Hematopoietic multipotent progenitor cell treated with erythropoietin and hydrocortisone succinate and interleukin-3 and kit ligand, for 6 days (in vitro differentiated cells): ENCODE data around the gene COX7A2.

Experiments used
- DNase-seq: peaks from one replicate; pipeline ENCODE4 v3.0.0-alpha.2; 2015

The COX7A2 gene, protein sequence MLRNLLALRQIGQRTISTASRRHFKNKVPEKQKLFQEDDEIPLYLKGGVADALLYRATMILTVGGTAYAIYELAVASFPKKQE

DNA sequence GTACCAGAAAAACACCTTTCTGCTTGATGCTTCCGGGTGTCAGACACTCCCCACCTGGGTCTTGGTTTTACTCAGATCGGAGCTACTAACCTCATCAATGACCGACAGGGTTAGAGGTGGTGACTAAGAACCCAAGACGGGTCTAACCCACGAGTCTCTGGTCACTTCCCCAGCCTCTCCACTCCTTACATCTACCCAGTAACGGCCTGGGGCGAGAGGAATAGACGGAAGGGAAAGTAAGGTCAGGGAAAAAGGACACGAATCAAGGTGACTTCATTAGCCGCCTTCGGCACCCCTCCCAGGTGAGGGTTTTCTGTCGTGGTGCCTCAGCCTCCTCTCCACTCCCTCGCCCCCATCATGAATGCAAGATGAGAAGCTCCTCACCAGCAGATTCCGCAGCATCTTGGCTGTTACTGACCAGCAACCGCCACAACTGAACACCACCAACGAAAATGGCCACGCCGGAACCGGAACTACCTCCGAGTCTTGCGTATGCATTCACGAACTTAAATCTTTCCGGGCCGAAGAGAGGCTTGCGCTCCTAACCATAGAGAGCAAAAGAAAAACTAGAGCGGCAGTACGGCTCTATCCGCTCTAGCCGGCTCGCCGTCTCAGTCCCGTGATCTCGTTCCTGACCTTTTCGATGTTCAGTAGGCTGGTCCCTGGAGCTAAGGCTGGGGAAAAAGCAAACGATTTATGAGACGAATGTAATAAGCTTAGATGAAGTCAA, at the start of gene COX7A2:
Gene COX7A2 (minus strand): TSS at position 469 of the 730 bp plus-strand sequence. CDS start 67 bp downstream, at position 402.
- peak; percentile 99 for DNase-seq

DNA sequence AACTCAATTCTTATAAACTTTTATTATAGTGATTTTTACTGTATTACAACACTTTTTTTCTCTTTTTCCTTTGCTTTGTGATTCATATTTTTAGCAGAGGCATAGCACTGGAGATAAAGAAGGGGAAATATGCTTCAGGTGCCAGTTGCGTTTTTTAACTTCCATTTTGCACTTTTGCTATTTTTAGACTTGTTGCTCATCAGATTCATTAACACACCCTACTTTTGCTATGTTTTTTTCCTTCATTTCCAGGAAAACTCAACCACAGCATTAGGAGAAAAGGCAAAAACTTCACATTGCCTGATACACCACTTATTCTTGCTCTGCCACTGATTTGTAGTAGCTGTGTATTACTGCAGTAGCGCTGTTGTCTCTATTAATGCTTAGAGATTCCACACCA, 49.0 kb upstream of the COX7A2 start:
- DNase-seq, result no peak

DNA sequence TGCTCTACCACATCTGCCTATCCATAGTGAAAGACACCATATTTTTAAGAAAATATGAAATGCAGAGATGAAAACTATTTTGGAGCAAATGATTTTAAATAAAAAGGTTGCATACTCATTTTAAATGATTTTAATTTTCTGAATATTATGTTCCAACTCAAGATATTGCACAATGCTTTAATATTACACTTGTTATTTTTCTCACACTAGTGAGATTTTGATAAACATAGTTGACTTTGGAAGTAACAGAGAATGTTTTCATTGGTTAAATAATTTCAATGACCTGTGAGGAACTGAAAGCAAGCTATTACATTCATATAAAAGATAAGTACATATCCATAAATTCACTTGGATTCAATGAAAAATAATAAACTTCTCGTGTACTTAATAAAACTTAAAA, 48.1 kb upstream of the COX7A2 start:
- no peak for DNase-seq

DNA sequence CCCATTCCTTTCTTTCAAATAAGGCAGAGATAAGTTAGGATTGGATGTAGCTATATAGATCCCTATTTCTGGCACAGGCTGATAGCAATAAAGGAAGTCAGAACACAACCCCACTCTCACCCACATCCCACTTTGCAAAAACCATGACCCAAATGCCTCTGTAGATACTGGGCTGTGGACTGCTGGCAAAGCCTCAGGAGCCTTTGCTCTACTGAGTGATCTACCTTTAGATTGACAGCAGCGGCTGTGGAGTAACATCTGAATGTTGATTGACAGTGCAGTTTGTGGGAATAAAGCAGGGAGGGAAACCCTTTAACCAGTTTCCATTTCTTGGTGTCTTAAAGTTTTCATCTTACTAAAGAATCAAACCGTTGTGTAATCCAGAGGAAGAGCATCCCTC, 47.7 kb upstream of the COX7A2 start:
- no peak for DNase-seq

DNA sequence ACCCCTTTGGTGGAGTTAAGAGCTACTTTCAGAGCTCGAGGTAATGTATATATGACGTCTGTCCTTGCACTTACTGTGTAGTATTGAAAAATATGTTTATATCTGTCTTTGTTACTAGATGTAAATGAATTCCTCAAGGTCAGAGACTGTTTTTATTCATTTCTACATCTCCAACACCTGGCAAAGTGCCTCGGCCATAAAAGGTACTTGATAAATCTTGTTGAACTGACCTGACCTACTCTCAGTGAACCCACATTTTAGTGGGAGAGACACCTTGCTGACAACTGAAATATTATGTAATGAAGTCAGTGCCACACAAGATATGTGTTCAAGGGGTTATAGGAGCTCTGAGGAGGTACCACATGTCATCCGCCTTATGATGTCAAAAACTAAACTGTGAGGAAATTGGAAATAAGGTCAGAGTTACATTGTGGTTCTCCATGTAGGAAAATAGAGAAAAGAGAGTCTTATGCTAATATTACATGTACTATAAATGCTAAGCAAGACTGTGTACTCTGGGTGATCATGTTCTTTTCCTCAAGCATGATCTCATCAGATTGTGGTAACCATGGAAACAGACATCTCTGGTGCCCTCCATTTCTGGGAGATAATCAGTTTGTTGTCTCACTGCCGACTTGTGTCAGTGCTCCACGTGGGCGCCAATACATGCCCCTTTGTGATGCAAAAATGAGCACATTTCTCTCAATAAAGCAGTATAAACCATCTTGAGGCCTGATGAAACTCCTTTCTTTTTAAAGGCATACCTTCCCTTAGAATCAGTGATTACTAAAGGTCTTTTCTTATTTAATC, 46.7 kb upstream of the COX7A2 start:
- no peak for DNase-seq

DNA sequence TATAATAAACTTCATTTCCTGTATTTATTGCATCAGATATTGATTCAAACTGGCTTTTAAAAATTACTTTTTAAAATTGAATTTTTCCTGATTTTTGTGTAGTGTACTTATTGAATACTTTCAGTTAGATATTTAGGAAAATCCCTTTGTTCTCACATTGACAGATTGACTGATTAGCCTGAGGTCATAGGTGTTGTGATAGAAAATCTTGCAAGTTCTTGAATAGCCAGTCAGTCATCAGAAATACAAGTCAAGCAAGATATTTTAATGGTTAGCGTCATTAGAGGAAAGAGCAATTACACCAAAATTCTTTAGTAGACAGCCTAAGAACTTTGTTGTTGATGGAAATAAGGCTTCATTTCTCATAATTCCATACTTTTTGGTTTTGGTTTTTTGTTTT, 44.4 kb upstream of the COX7A2 start:
- DNase-seq, result no peak

DNA sequence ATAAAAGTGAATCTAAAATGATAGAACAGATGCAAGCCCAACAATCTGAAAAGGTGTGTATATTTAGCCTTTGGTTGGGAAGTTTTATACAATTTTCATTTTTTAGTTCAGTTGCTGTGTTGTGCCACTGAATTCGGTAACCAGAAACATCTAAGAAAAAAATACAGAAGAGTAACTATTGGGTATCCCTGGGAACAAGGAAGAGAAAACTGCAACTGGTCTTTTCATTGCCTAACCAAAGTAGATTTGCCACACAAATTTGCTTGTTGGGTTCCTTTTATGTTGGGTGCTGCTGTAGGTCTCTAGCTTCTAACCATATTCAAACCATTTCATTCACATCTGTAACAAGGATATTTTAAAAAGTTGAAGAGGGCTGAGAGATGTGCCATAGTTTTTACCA, 43.8 kb upstream of the COX7A2 start:
- no peak for DNase-seq

DNA sequence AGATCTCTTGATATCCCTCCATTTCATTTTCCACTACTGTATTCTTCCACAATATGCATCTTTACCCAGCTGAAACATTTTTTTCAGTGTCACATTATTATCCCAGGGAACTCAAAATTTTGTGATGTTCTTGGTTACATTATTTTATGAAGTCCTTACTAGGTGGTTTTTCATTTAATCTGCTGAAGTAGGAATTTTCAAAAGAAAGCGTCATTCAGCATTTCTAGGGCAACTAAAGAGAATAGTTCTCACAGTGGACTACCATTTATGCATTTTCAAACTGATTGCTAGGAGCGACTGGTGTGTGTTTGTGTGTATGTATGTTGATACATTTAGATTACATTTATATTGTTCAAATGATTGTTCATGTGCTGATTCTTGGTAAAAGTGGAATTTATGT, 43.4 kb upstream of the COX7A2 start:
- no peak for DNase-seq

DNA sequence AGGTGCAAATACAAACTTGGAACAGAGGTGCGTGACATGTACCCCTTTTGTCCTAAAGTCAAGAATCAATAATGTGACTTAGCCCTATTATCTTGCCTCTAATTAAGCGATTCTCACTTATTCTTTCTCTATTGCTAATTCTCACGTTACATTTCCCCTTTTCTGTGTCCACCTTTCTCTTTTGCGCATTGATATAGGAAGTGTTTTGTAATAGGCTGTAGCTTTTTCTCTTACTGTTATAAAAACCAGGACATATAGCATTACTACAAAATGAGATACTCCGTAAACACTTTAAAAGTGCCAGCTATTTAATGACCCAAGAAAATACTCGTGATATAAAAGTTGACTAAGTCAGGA, 41.7 kb upstream of the COX7A2 start:
- no peak for DNase-seq

DNA sequence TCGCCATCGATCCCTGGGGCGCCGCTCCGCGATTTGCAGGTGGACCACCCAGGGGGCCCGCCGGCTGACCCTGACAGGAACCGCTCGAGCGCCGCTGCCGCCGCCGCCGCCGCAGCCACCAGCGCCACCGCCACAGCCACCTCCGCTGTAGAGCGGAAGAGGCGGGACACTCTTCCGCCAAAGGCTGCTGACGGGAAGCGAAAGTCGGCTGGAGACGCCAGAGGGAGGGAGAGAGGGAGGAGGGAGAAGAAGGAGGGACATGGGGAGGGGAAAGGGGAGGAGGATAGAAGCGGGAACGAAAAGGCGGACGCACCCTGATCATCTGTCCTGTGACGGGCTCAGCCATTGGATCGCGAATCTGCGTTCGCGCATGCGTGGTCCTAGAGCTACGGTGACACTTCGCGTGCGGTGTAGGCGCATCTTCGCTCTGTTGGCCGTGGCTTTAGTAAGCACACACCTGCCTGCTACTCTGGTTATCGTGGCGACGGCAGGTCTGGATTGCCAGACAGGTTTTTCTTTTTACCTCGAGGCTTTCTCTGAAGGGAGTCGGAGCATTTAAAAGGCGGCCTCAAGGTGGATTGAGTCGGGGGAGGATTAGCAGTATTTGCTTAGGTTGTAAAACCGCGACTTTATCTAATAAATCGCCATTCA, 41.2 kb upstream of the COX7A2 start, which contains the start of gene TMEM30A:
Gene TMEM30A (minus strand): TSS at position 161 of the 651 bp plus-strand sequence. CDS start 154 bp downstream, at position 7.
- peak; percentile 99 for DNase-seq

DNA sequence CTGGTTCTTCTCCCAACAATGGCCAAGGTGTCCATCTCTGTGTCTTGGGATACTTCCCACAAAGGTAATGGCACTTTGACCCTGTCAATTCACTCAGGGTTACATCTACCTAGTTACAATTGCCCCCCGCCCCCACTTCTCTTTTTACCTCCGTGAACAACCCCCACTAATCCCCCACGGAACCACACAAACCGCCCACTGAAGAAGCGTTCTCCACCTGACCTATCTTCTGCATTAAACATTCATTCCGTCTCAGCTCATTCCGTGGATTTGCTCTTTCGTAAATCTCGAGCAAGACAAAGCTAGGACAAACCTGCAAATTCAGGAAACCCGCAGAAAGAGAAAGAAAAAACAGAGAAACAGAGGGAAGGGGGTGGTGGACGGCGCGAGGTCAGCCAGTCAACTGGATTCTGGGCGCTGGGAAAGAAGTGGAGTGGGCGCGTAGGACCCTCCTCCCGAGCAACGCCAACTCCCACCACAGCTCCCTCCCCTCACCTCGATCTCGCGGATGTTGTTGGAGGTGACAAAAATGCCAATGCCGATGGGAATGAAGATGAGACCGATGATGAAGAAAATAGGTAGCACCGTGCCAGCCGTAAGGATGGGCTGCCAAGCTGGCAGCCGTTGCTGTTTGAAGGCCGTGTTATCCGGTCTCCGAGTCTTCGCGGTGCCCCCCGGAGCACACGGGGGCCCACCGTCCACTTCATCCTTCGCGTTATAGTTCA, 40.5 kb upstream of the COX7A2 start:
- DNase-seq, result peak; percentile 35

DNA sequence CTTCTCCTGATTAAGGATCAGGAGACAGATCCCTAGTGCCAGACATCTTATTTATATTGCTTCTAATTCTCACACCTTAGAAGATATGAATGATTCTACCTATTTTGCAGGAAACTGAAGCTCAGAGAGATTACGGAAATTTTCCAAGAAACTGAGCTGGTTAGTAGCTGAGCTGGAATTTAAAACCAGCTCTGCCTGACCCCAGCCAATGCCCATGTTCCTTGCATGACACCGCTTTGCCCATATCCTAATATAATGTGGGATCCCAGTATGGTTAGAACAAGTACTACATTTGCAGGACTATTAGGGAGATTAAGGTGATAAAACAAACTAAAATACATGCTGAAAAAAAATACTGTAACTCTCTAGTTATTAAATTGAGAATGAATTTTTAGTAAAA, 39.1 kb upstream of the COX7A2 start:
- DNase-seq, result no peak

DNA sequence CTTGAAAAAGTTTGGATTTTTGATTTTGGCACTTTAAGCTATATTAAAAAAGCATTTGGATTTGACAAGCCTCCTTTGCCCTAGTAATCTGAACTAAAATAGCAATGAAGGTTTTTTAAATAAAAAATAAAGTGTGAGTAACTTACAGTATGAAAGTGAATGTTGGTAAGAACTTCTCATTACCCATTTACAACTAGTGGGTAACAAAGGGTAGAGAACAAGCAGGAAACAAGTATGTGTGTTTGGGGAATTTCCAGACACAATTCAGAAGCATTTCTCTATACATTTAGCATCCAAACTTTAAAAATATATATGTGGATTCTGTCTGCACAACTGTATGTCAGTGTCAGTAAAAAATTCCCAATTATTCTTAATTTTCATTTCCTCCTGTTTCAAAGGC, 38.1 kb upstream of the COX7A2 start:
- DNase-seq, result no peak

DNA sequence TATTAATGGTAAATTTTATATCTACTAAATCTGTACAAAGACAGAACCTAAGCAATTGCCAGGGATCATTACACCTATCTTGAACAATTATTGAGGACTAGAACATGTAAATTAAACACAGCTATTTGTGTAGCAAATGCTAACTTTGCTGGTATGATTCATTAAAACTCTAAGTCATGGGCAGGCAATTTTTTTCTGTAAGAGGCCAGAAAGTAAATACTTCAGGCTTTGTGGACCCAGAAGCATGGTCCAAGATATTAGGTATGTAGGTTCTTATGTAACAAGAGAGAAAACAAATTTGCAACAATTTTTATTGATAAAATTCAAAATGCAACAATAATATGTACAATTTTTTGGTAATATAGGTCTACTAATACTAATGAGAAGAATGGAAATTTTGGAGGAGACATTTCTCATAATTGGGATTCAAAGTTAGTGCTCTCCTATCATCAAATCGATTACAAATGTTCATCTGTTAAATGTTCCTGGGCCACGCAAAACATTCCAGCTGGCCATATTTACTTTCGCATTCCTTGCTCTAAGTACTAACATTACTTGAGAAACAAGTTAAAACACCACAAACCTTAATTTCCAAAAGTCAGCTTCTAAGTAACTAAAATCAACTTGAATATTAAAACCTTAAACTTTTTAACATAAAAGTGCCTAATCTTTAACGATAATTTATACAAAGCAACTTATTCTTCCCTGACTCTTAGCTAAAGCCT, 36.7 kb upstream of the COX7A2 start:
- no peak for DNase-seq

DNA sequence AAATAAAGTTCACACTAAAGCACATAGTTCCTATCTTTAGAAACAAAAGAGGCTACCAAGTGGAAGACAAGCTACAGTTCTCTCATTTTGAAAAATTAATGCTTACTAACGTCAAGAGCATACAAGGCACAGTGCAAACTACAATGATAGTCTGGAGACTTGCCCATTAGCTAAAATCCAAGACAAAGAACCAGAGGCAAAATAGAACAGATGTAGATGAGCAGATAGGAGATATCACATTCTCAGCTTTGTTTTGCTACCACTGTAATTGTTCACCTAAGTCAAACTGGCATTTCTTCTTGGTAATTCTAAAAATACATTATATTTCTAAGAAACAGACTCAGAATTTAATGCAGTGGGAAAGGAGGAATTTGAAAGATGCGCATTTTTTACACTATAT, 35.8 kb upstream of the COX7A2 start:
- DNase-seq, result peak; percentile 43

DNA sequence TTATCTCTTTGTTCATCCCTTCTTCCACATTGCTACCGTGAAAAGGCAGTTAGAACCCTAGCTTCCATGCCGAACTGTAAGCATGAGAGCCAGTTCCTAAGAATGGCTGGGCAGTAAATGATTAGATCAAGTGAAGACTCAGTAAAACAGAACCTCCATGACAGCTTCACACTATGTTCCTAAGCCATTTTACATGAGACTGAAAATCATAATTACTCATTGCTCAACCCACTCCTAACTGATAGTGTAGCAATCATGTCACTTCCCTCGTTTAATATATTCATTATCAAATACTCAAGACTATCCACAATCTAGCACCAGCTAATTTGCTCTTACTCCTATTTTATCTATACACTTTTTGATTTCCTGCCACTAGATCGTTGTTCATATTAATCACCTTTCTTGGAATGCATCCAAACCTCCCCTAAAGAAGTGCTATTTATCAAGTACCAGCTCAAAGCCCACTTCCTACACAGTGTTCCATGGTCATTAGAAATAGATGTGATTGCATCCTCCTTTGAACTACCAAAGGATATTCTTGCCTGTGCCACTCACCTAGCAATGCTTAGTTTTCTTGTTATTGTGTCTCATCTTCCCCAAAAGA, 35.0 kb upstream of the COX7A2 start:
- DNase-seq, result peak; percentile 37

DNA sequence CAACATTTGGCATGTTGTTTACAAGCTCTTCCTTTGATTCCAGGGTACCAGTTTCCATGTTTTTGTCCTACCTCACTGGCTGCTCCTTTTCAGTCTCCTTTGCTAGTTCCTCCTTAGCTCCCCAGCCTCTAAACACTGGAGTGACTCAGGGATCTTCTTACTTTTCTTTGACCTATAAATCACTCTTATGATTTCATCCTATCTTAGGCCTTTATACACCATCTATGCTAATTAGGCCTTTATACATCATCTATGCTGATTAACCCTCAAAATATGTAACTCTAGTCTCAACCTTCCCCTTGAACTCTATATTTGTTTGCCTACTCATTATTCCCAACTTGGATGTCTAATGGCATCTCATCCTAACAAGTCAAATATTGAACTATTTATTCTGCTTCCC, 31.5 kb upstream of the COX7A2 start:
- no peak for DNase-seq

DNA sequence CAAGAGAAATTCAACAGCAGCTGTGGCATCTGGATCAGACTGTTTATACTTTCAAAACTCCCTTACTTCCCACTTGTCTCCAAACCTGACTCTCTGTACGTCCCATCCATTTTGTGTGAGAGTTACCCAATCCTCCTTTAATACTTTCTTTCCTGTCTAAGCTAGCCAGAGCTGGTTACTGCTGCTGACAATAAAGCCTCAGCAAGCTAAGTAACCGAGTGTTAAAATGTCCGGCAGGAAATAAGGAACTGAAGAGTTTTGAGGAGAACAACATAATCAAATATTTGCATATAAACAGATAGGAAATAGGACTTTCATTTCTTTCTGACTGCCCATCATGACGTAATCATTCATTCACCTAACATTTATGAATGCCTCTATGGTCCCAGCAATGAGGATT, 29.4 kb upstream of the COX7A2 start:
- DNase-seq, result no peak

DNA sequence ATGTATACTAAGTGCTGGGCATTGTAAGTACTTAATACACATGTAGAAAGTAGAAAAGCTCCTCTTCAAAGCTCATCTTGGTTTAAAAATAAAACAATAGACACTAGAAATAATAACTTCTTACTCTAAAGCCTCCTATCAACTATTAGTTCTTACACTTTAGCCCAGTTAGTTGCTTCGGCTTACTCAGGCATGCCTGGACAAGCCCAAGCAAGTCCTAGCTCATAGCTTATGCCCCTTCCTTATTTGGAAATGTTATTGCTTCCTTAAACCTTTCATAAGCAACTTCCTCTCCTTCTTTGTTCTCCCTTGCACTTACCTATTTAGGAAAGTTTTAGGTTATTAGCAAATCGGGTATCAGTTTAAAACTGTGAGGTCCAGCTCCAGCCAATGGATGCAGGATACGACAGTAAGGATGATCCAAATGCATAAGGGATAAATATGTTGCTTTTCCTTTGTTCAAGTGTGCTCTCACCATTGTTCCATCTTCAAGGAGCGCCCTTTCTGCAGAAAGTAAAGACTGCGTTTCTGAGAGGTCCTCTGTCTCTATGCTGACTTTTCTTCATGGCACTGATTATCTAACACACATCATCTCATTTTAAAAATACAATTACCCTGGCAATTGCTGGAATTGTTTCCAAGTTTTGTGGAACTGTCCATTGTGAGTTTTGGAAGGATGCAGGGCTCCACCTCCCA, 28.7 kb upstream of the COX7A2 start:
- no peak for DNase-seq

DNA sequence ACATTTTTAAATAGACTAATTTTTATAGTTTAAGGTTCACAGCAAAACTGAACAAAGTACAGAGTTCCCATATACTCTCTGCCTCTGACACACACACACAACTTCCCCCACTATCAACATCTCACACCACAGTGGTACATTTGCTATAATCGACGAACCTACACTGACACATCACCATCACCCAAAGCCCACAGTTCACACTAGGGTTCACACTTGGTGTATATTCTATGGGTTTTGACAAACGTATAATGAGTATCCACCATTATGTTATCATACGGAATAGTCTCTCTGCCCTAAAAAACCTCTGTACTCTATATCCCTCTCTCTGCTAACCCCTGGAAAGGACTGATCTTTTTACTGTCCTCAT, 25.4 kb upstream of the COX7A2 start:
- no peak for DNase-seq
